SH-SY5Y (cell line): ENCODE data around the gene NOBOX.

Experiments
- GATA2 ChIP-seq: IDR thresholded peaks from 2 replicates; pipeline ENCODE4 v1.6.1; 2011; ENCODE audit warnings: mild to moderate bottlenecking, low read depth, low read length
- GATA3 ChIP-seq: IDR thresholded peaks from 2 replicates; pipeline ENCODE4 v1.6.1; 2011; ENCODE audit warnings: low read depth, mild to moderate bottlenecking, low read length, moderate library complexity

- TF ChIP-seq GATA2 (no peak), GATA3 (no peak)
These were observed at the start of gene NOBOX for GRCh38 chr7:144403649-144404061.
